Right kidney (tissue), 1 donor: ENCODE results near the gene SVOP.
"Not testable (repeated sequence)": the region's sequence is repeated elsewhere in the genome, so short reads cannot be mapped to it uniquely, and the experiment has no call there.

Experiments
- DNase-seq: peaks from one replicate; pipeline ENCODE4 v3.0.0-alpha.2; 2016

The SVOP gene

GRCh38 chr12:109029411-109029810, 8.5 kb upstream of the SVOP start:
- DNase-seq = no peak

GRCh38 chr12:109028624-109029023, 7.8 kb upstream of the SVOP start:
- DNase-seq = not testable (repeated sequence)

GRCh38 chr12:109027767-109028166, 6.9 kb upstream of the SVOP start:
- no peak for DNase-seq

- DNase-seq = no peak
Observed at GRCh38 chr12:109020146-109020795, 597 bp downstream of the SVOP start.

- DNase-seq = no peak
Observed at GRCh38 chr12:109018296-109018695, 2.6 kb downstream of the SVOP start.

- DNase-seq = no peak
Observed at GRCh38 chr12:109016978-109017377, 3.9 kb downstream of the SVOP start.

- DNase-seq = no peak
Observed at GRCh38 chr12:109016016-109016415, 4.9 kb downstream of the SVOP start.

GRCh38 chr12:109014984-109015765, 5.7 kb downstream of the SVOP start:
- no peak for DNase-seq

- no peak for DNase-seq
Observed at GRCh38 chr12:109010259-109010658, 10.6 kb downstream of the SVOP start.

- no peak for DNase-seq
Observed at GRCh38 chr12:109009766-109010165, 11.1 kb downstream of the SVOP start.

GRCh38 chr12:109004017-109004416, 16.9 kb downstream of the SVOP start:
- no peak for DNase-seq

GRCh38 chr12:108996320-108996719, 24.5 kb downstream of the SVOP start:
- no peak for DNase-seq

DNA sequence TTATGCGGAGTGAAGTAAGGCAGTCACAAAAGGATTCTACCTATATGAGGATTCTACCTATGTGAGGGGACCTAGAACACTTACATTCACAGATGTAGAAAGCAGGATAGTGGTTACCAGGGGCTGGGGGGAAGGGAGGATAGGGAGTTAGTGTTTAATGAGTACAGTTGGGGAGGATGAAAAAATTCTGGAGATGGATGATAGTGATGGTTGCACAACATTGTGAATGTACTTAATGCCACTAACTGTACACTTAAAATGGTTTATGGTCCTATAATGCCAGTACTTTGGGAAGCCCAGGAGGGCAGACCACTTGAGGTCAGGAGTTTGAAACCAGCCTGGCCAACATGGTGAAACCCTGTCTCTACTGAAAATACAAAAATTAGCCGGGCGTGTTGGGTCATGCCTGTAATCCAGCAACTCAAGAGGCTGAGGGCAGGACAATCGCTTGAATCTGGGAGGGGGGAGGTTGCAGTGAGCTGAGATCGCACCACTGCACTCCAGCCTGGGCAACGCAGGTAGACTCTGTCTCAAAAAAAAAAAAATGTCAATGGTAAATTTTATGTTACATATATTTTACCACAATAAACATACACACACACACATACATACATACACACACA, 25.4 kb downstream of the SVOP start:
- no peak for DNase-seq

- DNase-seq = not testable (repeated sequence)
Observed at GRCh38 chr12:108990103-108990502, 30.8 kb downstream of the SVOP start.

- DNase-seq = no peak
Observed at GRCh38 chr12:108989376-108989775, 31.5 kb downstream of the SVOP start.

GRCh38 chr12:108985750-108986149, 35.1 kb downstream of the SVOP start:
- no peak for DNase-seq

DNA sequence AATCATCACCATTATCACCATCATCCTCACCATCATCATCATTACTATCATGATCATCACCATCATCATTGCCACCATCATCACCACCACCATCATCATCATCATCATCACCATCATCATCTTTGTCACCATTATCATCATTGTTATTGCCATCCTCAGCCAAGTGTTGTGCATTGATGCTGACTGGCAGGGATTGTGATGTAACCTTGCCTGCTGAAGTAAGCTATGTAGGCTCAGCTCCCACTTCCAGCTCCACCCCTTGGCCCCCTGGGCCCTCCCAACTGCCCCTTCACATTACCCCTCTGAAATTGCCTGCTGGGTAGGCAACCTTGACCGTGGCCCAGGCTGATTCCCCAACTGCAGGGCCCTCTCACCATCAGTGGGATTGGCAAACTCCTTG, 37.6 kb downstream of the SVOP start:
- DNase-seq = no peak

DNA sequence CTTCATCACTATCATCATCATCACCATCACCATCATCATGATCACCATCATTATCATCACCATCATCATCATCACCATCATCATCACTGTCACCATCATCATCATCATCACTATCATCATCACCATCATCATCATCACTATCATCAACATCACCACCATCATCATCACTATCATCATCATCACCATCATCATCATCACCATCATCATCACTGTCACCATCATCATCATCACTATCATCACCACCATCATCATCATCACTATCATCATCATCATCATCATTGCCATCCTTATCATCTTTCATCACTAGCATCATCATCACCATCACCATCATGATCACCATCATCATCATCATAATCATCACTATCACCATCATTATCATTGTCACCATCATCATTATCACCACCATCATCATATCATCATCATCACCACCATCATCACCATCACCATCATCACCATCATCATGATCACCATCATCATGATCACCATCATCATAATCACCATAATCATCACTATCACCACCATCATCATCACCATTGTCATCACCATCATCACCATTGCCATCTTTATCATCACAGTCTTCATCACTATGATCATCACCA, 38.1 kb downstream of the SVOP start:
- no peak for DNase-seq

GRCh38 chr12:108981835-108982234, 39.0 kb downstream of the SVOP start:
- DNase-seq = no peak

DNA sequence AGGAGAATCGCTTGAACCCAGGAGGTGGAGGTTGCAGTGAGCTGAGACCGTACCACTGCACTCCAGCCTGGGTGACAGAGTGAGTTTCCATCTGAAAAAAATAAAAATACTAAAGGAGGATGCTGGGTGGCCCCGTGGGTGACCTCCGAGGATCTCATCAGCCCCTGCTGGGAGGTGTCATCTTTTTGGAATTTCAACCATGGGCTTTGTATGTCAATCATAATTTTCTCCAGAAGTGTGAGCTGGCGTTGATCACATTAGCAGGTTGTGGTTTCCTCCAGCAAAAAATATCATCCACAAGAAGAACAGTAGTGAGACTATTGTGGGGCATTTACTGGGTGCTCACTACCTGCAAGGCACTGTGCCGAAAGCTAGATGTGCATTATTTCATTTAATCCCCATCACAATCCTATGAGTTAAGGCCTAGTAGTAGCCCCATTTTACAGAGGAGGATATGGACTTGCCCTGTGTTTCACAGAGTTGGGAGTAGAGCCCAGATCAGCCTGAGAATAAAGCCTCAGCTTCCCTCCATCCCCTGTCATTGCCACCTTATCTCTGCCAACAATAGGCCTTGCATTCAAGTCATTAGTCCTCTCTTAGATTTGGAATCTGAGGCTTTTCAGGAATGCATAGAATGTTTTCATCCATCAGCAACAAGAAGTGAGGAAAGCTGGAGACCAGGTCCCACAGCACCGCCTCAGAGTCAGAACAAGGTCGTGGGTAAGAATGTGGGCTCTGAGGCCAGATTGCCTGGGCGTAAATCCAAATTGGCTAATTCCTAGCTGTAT, 39.8 kb downstream of the SVOP start:
- DNase-seq = no peak

- no peak for DNase-seq
Observed at GRCh38 chr12:108977360-108977759, 43.5 kb downstream of the SVOP start.

- DNase-seq = no peak
Observed at GRCh38 chr12:108975024-108975593, 45.8 kb downstream of the SVOP start.
